SK-N-SH (cell line): ENCODE measurements around the gene DNAJC16.

Experiments
- FOXM1 ChIP-seq: IDR thresholded peaks from 2 replicates; pipeline ENCODE4 v1.4.0; 2012; ENCODE audit warnings: low read depth, mild to moderate bottlenecking
- POLR2AphosphoS5 ChIP-seq: IDR thresholded peaks from 2 replicates; pipeline ENCODE4 v1.6.1; 2012; ENCODE audit warnings: low read depth, low read length
- SMC3 ChIP-seq: IDR thresholded peaks from 2 replicates; pipeline ENCODE4 v1.6.1; 2012; ENCODE audit warnings: low read depth, low read length, improper control_type of control experiment
- TAF1 ChIP-seq: IDR thresholded peaks from 2 replicates; pipeline ENCODE4 v1.6.1; 2012; ENCODE audit warnings: low read depth, mild to moderate bottlenecking, low read length, moderate library complexity, borderline replicate concordance
- TF ChIP-seq, protein P1 (sequence below): fragments of 200-600 bp; sonication (generic); IDR thresholded peaks from 2 replicates; pipeline ENCODE4 v1.6.1; 2017; ENCODE audit warnings: antibody characterized with exemption, mild to moderate bottlenecking, moderate library complexity
- TF ChIP-seq, protein P2 (sequence below): fragments of 150-350 bp; IDR thresholded peaks from 2 replicates; pipeline ENCODE4 v1.6.1; 2017; ENCODE audit warnings: antibody characterized with exemption, low read length, low read depth, borderline replicate concordance

DNA sequence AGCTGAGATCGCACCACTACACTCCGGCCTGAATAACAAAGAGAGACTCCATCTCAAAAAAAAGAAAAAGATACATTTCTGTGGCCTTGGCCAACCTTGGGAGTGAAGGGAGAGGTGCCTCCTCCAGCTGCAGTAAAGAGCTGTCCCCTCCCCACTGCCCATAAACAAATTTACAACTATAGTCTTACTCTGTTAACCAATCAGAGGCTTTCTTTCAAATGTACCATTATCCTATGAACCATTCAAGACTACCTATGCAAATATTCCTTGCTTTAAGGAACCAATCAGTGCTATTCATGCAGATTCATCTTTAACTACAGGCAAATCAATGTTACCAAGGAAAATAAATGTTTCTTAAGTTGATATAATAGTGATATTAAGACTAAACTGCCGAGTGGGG is 49.7 kb upstream of the DNAJC16 start:
- TF ChIP-seq TAF1 = no peak
- TF ChIP-seq, protein P1, sequence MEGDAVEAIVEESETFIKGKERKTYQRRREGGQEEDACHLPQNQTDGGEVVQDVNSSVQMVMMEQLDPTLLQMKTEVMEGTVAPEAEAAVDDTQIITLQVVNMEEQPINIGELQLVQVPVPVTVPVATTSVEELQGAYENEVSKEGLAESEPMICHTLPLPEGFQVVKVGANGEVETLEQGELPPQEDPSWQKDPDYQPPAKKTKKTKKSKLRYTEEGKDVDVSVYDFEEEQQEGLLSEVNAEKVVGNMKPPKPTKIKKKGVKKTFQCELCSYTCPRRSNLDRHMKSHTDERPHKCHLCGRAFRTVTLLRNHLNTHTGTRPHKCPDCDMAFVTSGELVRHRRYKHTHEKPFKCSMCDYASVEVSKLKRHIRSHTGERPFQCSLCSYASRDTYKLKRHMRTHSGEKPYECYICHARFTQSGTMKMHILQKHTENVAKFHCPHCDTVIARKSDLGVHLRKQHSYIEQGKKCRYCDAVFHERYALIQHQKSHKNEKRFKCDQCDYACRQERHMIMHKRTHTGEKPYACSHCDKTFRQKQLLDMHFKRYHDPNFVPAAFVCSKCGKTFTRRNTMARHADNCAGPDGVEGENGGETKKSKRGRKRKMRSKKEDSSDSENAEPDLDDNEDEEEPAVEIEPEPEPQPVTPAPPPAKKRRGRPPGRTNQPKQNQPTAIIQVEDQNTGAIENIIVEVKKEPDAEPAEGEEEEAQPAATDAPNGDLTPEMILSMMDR = no peak
- TF ChIP-seq SMC3 = no peak
- no peak for TF ChIP-seq FOXM1
- TF ChIP-seq POLR2AphosphoS5 = no peak
- TF ChIP-seq, protein P2, sequence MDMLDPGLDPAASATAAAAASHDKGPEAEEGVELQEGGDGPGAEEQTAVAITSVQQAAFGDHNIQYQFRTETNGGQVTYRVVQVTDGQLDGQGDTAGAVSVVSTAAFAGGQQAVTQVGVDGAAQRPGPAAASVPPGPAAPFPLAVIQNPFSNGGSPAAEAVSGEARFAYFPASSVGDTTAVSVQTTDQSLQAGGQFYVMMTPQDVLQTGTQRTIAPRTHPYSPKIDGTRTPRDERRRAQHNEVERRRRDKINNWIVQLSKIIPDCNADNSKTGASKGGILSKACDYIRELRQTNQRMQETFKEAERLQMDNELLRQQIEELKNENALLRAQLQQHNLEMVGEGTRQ = no peak
